Kidney (tissue), 14 donors: ENCODE measurements around the gene MYO5B. TPM values are rescaled to one million over a fixed set of nuclear protein-coding genes. Genes with fewer than 3 reads are reported as not detected.

Experiments
- DNase-seq, 5 donors: peaks; one replicate each; pipeline ENCODE4 v3.0.0-alpha.2; 2013 to 2020
- FAIRE-seq: peaks from 2 replicates; lab custom pipeline; 2012; peaks lifted over from hg19 to GRCh38; lab: Jason Lieb, UNC
- H3K27ac ChIP-seq, 2 donors: one replicate each; pipeline ENCODE4 v1.7.0; 2013; ENCODE audit warnings: low read depth in 2 of 2, low read length in 2 of 2, inconsistent platforms in 1 of 2
- H3K27me3 ChIP-seq: one replicate; pipeline ENCODE4 v1.7.1; 2013; ENCODE audit warnings: low read length, inconsistent platforms; ENCODE audit not compliant: control insufficient read depth, insufficient read depth
- H3K36me3 ChIP-seq, 3 donors: one replicate each; pipeline versions ENCODE4 v1.7.0 to v1.7.1; 2013; ENCODE audit warnings: low read length in 3 of 3, control low read depth in 1 of 3, inconsistent platforms in 1 of 3; ENCODE audit not compliant: insufficient read depth in 3 of 3, control insufficient read depth in 2 of 3
- H3K4me1 ChIP-seq, 3 donors: one replicate each; pipeline versions ENCODE4 v1.7.0 to v1.7.1; 2013; ENCODE audit warnings: low read length in 3 of 3, inconsistent platforms in 1 of 3, low read depth in 1 of 3; ENCODE audit not compliant: control insufficient read depth in 2 of 3, insufficient read depth in 2 of 3
- H3K4me3 ChIP-seq, 3 donors: one replicate each; pipeline versions ENCODE4 v1.7.0 to v1.8.1; 2013; ENCODE audit warnings: low read length in 3 of 3, control low read depth in 1 of 3, inconsistent platforms in 1 of 3
- H3K9ac ChIP-seq, 3 donors: one replicate each; pipeline versions ENCODE4 v1.7.0 to v1.7.1; 2013; ENCODE audit warnings: low read length in 3 of 3, control low read depth in 1 of 3, inconsistent platforms in 1 of 3
- H3K9me3 ChIP-seq, 3 donors: one replicate each; pipeline versions ENCODE4 v1.7.0 to v1.7.1; 2013; ENCODE audit warnings: low read length in 3 of 3, control low read depth in 1 of 3, inconsistent platforms in 1 of 3; ENCODE audit not compliant: control insufficient read depth in 2 of 3, insufficient read depth in 1 of 3
- intact Hi-C: fragments of 100-400 bp; cut with DNase I; formaldehyde crosslinking; loops from one replicate; pipeline ENCODE4 v1.11.1; 2022
- polyA plus RNA-seq: library from polyadenylated mRNA; stranded (reverse); fragments of 350-450 nt; fragmentation: Illumina TruSeq; extraction: RNeasy Lipid Tissue Mini Kit (QIAGEN cat#74804); gene quantifications from one replicate; pipeline ENCODE4 v1.2.3, GENCODE V29; 2014; ENCODE audit warnings: low read depth, low replicate concordance; ENCODE audit not compliant: insufficient read depth
- total RNA-seq: library from RNA; stranded (reverse); fragmentation: NEBNext Ultra II Directional; extraction: Animal tissue kit (Norgen Biotek cat#: 25700); gene quantifications from one replicate; pipeline ENCODE4 v1.2.1, GENCODE V29; 2021
- TF ChIP-seq, protein P1 (sequence below): IDR thresholded peaks from 3 replicates; pipeline ENCODE4 v1.5.1; 2012; ENCODE audit warnings: mild to moderate bottlenecking, moderate library complexity, borderline replicate concordance; ENCODE audit not compliant: insufficient read depth; ENCODE audit errors: extremely low read depth
- donor health status: control.
- donor health status: control.
- donor health status: control.
- donor health status: control.
- donor health status: control.
- donor health status: DM: yes; HTN: yes; CAD: no.
- donor health status: Normal renal cell carcinoma (clear cell type).

MYO5B gene
- total and polyA plus RNA-seq, 2 donors from 2014 or later, result 17.8 to 43.8 TPM

DNA sequence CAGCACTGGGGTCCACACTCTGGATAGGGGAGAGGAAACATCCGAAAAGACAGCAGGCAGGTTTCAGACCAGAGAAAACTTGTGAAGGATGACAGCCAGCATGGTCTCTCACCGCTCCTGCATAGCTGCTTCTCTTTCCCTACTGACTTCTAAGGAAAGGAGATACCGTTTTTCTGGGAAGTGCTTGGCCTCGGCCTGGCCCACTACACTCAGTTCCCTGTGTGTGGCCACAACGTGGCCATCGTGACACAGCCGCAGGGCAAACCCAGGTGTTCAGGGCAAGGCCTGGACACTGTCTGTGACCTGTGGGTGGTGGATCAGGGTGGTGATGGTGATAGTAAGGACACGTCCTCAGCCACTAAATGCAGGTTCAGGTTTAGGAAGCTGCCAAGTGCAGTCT lies 347.4 kb downstream of the MYO5B start:
- Histone ChIP-seq H3K4me1 (no peaks in the 10 kb centered on the region), H3K4me3 (no peak overlapping the region), H3K9me3 (no peaks in the 10 kb centered on the region), H3K9ac (no peak overlapping the region), H3K36me3 (no peaks in the 10 kb centered on the region), H3K27ac (no peak overlapping the region), H3K27me3 (no peaks in the 10 kb centered on the region)
- TF ChIP-seq, protein P1, sequence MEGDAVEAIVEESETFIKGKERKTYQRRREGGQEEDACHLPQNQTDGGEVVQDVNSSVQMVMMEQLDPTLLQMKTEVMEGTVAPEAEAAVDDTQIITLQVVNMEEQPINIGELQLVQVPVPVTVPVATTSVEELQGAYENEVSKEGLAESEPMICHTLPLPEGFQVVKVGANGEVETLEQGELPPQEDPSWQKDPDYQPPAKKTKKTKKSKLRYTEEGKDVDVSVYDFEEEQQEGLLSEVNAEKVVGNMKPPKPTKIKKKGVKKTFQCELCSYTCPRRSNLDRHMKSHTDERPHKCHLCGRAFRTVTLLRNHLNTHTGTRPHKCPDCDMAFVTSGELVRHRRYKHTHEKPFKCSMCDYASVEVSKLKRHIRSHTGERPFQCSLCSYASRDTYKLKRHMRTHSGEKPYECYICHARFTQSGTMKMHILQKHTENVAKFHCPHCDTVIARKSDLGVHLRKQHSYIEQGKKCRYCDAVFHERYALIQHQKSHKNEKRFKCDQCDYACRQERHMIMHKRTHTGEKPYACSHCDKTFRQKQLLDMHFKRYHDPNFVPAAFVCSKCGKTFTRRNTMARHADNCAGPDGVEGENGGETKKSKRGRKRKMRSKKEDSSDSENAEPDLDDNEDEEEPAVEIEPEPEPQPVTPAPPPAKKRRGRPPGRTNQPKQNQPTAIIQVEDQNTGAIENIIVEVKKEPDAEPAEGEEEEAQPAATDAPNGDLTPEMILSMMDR, result no peak
- intact Hi-C loops, result no loop called here
- FAIRE-seq (no peak), DNase-seq (no peak)

DNA sequence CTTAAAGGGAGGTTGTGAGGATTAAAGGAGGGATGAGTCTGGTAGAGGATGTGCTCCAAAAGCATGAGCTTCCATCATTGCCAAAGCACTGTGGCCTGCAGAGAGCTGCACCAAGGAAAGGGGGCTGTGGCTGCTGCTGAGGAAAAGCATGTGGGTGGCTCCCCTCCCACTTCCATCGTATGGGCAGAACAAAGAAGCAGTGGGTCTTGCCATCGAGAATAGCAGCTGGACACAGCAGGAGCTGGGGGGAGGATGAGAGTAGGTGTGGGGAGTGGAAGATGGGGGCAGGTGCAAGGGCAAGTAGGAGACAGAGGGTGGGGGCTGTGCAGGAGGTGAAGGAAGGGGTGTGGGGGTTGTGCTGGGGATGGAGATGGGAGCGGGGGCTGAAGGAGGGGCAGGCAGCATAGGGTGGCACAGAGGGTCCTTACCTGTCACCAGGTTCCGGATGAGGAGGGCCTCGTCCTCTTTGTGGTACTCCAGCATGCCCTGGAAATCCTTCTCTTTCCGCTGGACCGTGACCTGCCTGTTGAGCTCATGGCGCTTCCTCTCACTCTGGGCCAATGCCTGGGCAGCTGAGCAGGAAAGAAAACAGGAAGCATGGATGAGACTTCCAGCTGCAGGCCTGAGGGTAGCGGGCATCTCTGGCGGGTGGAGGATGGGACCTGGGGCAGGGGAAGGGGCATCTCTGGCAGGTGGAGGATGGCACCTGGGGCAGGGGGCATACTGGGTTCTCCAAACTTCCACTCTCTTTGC lies 348.1 kb downstream of the MYO5B start:
- DNase-seq, result peak in 1 of 5 donors; percentile 25
- Histone ChIP-seq H3K27me3 (no peaks in the 10 kb centered on the region), H3K9ac (no peak overlapping the region), H3K36me3 (no peaks in the 10 kb centered on the region), H3K27ac (no peak overlapping the region), H3K9me3 (no peaks in the 10 kb centered on the region), H3K4me3 (no peak overlapping the region), H3K4me1 (no peaks in the 10 kb centered on the region)
- no peak for FAIRE-seq
- TF ChIP-seq, protein P1, result no peak
- intact Hi-C loops, result no loop called here

DNA sequence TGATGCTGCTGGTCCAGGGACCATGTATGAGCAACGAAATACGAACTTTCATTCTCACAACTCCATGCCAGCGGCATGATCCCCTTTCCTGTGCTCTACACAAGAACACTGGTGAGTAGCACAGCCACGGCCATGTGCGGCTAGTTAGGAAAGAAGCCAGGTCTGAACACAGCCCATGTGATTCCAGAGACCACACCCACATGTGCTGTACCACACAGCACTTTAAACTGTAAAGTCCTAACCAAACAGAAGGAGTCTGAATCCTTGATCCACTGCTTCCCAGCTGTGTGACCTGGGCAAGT lies 348.6 kb downstream of the MYO5B start:
- Histone ChIP-seq H3K27me3 (no peaks in the 10 kb centered on the region), H3K4me3 (no peak overlapping the region), H3K9ac (no peak overlapping the region), H3K4me1 (no peaks in the 10 kb centered on the region), H3K27ac (no peak overlapping the region), H3K9me3 (no peaks in the 10 kb centered on the region), H3K36me3 (peaks cover 0 to 2% (median 0%) of the 10 kb centered on the region in 3 donors)
- DNase-seq (no peak), FAIRE-seq (no peak)
- intact Hi-C loops, result no loop called here
- TF ChIP-seq, protein P1, result no peak
